ENCODE measurements around the gene TRIP12. TPM values are rescaled to one million over a fixed set of nuclear protein-coding genes. Genes with fewer than 3 reads are reported as not detected.

The TRIP12 gene
- total and polyA plus RNA-seq, 2 of the 13 experiments (the other 11 are each of a cell fraction or from before 2014, with no cell fraction given), result 72.1 to 153 TPM

DNA sequence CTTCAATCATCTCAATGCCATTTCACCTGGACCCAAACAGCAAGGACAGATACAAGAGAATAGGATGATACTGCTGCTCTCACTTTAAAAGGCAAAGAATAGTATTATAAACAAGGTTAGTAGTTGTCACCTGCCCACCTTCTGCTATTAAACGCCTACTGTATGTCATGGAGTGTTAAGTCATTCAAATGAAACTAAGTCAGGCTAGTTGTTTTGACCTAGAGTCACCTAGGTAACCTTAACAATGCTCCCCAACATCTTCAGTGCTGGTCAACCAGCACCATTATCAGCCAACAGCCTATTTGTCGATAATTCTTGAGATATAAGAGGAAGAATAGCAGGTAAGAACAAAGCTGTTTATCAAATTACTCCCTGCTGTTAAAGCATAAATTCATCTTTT lies 39.2 kb downstream of the TRIP12 start:
- FAIRE-seq, result no peak
- Histone ChIP-seq H3K79me2 (ENCODE audit: insufficient read depth, low read length) (peaks cover 61% of the 10 kb centered on the region), H3K27me3 (ENCODE audit: control insufficient read depth in 1 of 2, insufficient read depth in 2 of 2, low read length in 2 of 2) (no peaks in the 10 kb centered on the region), H3K9ac (ENCODE audit: insufficient read depth, low read depth, low read length) (no peak overlapping the region), H3K9me3 (ENCODE audit: low read length) (no peaks in the 10 kb centered on the region), H3K27ac (ENCODE audit: extremely low read length, insufficient read depth, low read length) (no peak overlapping the region), H2AFZ (ENCODE audit: low read length) (no peak overlapping the region), H3K4me1 (ENCODE audit: insufficient read depth, low read length) (no peaks in the 10 kb centered on the region), H3K36me3 (replicated peaks in 1 of 2; ENCODE audit: control insufficient read depth in 1 of 2, insufficient read depth in 2 of 2, low read length in 2 of 2) (peaks cover 7 to 44% of the 10 kb centered on the region in 2 experiments; a peak in 4 of 5 replicates), H3K4me3 (replicated peaks in 1 of 3; ENCODE audit: insufficient read depth in 1 of 3, low read depth in 2 of 3, low read length in 3 of 3) (no peak overlapping the region), H3K4me2 (ENCODE audit: low read depth, low read length) (no peak overlapping the region), H4K20me1 (ENCODE audit: insufficient read depth, low read length) (peaks cover 7% of the 10 kb centered on the region)
- POLR2A ChIA-PET, result no interaction called here
- no peak for ATAC-seq
- in situ Hi-C loops (cut with HindIII; ENCODE audit: extremely low pct_ligation_motif_present, low pct_unique_long_range_greater_than_20kb) (no loop called here), intact Hi-C loops (cut with micrococcal nuclease; ENCODE audit: unreplicated experiment) (no loop called here)
- DNase-seq (ENCODE audit: low spot score), result no peak
- BruUV-seq (replicated peaks), result no TSS peak
- WGBS (ENCODE audit: low lambda C conversion rate), result 97% methylated on average over 2 of the region's 2 CpGs
- no peak for TF ChIP-seq ZNF234 (CRISPR knock-in tag; conservative IDR thresholded peaks at IDR 0.05)
- no peak for TF ChIP-seq PHF5A (CRISPR knock-in tag; IDR thresholded peaks at IDR 0.05; ENCODE audit: low read depth, unreplicated experiment)
- no peak for TF ChIP-seq POLR2A (IDR thresholded peaks at IDR 0.05; ENCODE audit: insufficient read depth in 1 of 2, low read depth in 2 of 2, low read length in 2 of 2)
- TF ChIP-seq, protein P1, sequence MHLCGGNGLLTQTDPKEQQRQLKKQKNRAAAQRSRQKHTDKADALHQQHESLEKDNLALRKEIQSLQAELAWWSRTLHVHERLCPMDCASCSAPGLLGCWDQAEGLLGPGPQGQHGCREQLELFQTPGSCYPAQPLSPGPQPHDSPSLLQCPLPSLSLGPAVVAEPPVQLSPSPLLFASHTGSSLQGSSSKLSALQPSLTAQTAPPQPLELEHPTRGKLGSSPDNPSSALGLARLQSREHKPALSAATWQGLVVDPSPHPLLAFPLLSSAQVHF (CRISPR knock-in tag; IDR thresholded peaks at IDR 0.05), result no peak
- TF ChIP-seq NFIB (CRISPR knock-in tag; IDR thresholded peaks at IDR 0.05; ENCODE audit: borderline replicate concordance), result no peak
- TF ChIP-seq FOXA1 (IDR thresholded peaks at IDR 0.05), result no peak
- no peak for TF ChIP-seq FOXA1 (CRISPR knock-in tag; IDR thresholded peaks at IDR 0.05)
- TF ChIP-seq, protein P2, sequence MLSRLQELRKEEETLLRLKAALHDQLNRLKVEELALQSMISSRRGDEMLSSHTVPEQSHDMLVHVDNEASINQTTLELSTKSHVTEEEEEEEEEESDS (CRISPR knock-in tag; IDR thresholded peaks at IDR 0.05; ENCODE audit: borderline replicate concordance), result no peak
- TF ChIP-seq ZSCAN22 (CRISPR knock-in tag; IDR thresholded peaks at IDR 0.05), result no peak
- TF ChIP-seq GABPB1 (CRISPR knock-in tag; IDR thresholded peaks at IDR 0.05), result no peak
- TF ChIP-seq, protein P3, sequence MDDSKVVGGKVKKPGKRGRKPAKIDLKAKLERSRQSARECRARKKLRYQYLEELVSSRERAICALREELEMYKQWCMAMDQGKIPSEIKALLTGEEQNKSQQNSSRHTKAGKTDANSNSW (CRISPR knock-in tag; IDR thresholded peaks at IDR 0.05; ENCODE audit: borderline replicate concordance), result no peak
- TF ChIP-seq SALL2 (CRISPR knock-in tag; IDR thresholded peaks at IDR 0.05), result no peak
- TF ChIP-seq ZNF670 (CRISPR knock-in tag; IDR thresholded peaks at IDR 0.05; ENCODE audit: borderline replicate concordance), result no peak
- no peak for TF ChIP-seq ZNF572 (CRISPR knock-in tag; IDR thresholded peaks at IDR 0.05)
- TF ChIP-seq, protein P4, sequence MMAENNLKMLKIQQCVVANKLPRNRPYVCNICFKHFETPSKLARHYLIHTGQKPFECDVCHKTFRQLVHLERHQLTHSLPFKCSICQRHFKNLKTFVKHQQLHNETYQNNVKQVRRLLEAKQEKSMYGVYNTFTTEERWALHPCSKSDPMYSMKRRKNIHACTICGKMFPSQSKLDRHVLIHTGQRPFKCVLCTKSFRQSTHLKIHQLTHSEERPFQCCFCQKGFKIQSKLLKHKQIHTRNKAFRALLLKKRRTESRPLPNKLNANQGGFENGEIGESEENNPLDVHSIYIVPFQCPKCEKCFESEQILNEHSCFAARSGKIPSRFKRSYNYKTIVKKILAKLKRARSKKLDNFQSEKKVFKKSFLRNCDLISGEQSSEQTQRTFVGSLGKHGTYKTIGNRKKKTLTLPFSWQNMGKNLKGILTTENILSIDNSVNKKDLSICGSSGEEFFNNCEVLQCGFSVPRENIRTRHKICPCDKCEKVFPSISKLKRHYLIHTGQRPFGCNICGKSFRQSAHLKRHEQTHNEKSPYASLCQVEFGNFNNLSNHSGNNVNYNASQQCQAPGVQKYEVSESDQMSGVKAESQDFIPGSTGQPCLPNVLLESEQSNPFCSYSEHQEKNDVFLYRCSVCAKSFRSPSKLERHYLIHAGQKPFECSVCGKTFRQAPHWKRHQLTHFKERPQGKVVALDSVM (CRISPR knock-in tag; IDR thresholded peaks at IDR 0.05), result no peak
- no peak for TF ChIP-seq ZNF589 (CRISPR knock-in tag; conservative IDR thresholded peaks at IDR 0.05)
- no peak for TF ChIP-seq ZNF12 (CRISPR knock-in tag; IDR thresholded peaks at IDR 0.05)
- CTCF ChIA-PET (ENCODE audit: low intra/inter-chr PET ratio, low total read pairs), result no interaction called here
